Measurements from ENCODE around the gene RECK.

DNA sequence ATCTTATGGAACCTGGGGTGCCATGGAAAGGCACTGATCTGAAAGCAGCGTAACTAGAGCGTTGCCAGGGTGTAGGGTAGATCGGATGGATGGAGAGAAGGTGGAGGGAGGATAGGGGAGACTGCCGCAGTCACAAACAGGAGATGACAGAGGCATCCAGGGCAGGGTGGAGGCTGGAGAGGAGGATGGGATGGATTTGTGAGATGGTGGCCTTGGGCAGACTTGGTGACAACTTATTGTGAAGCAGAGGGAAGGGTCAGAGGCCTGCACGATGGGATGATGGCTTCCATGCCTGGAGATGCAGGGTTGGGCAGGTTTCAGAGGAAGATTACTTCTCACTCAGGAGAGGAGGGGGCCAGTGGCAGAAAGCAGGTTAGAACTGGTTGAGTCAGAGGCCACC is 102.2 kb downstream of the RECK start:
- TF ChIP-seq, protein P1, sequence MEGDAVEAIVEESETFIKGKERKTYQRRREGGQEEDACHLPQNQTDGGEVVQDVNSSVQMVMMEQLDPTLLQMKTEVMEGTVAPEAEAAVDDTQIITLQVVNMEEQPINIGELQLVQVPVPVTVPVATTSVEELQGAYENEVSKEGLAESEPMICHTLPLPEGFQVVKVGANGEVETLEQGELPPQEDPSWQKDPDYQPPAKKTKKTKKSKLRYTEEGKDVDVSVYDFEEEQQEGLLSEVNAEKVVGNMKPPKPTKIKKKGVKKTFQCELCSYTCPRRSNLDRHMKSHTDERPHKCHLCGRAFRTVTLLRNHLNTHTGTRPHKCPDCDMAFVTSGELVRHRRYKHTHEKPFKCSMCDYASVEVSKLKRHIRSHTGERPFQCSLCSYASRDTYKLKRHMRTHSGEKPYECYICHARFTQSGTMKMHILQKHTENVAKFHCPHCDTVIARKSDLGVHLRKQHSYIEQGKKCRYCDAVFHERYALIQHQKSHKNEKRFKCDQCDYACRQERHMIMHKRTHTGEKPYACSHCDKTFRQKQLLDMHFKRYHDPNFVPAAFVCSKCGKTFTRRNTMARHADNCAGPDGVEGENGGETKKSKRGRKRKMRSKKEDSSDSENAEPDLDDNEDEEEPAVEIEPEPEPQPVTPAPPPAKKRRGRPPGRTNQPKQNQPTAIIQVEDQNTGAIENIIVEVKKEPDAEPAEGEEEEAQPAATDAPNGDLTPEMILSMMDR (conservative IDR thresholded peaks at IDR 0.05; ENCODE audit: low read depth, low read length) = no peak
- TF ChIP-seq EZH2 (IDR thresholded peaks at IDR 0.05; ENCODE audit: low read length, unreplicated experiment) (no peak), EZH2phosphoT487 (IDR thresholded peaks at IDR 0.05; ENCODE audit: borderline replicate concordance, low read length) (no peak)

Measured in PC-3 (cell line).